ENCODE results near the gene SMPD2. TPM values are rescaled to one million over a fixed set of nuclear protein-coding genes. Genes with fewer than 3 reads are reported as not detected.
A peak's percentile ranks its signal among the peaks of the same experiment; 100 is the strongest.

Gene SMPD2
- total RNA-seq, 1 donor from 2014 or later = 18.5 TPM

DNA sequence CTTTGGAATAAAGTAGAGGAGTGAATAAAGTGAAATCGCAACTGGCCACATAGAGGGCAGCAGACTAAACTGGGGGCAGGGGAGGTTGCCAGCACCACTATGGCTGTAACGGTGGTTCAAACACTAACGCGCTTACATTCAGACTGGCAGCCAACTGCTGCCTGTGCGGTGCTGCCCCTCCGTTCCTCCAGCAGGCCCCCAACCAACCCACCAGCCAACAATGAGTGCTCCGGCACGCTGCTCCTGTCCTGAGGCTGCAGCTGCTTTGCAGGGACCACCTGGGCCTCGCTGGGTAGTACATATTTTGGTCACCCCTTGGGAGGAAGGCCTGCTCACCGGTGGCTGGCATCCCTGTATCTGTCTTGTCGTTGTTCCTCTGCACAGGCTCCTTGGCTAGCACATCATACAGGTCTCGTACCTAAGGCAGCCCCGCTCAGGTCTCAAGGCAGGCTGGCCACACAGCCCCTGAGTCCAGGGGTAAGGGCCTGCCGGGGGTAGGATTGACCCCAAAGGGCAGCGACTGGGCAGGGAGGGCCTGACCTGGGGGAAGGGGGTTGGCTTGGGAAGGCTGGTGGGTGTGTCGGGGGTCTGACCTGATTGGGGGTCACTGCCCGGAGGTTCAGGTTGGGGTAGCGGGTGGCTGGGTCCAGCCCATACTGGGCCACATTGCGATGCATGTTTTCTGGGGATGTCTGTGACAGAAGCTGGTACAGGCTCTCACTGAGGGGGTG, 8.7 kb downstream of the SMPD2 start:
- intact Hi-C loops (cut with micrococcal nuclease) = no loop called here
- H3K9me3 Mint-ChIP-seq = no peaks in the 10 kb centered on the region
- peaks cover 29% of the 10 kb centered on the region for H3K4me1 Mint-ChIP-seq (ENCODE audit: low read depth)
- peak overlapping the region; percentile 80 for H3K27ac Mint-ChIP-seq
- DNase-seq (ENCODE audit: low spot score) = no peak
- no peaks in the 10 kb centered on the region for H3K27me3 Mint-ChIP-seq (ENCODE audit: insufficient read depth)
- peaks cover 47% of the 10 kb centered on the region for H3K36me3 Mint-ChIP-seq (ENCODE audit: low read depth)
- H3K4me3 Mint-ChIP-seq = peak overlapping the region; percentile 49

GRCh38 chr6:109449795-109450673, 9.5 kb downstream of the SMPD2 start:
- Mint-ChIP-seq H3K9me3 (no peaks in the 10 kb centered on the region), H3K4me1 (ENCODE audit: low read depth) (peaks cover 37% of the 10 kb centered on the region), H3K4me3 (peak overlapping the region; percentile 49), H3K27me3 (ENCODE audit: insufficient read depth) (no peaks in the 10 kb centered on the region), H3K27ac (peak overlapping the region; percentile 80), H3K36me3 (ENCODE audit: low read depth) (peaks cover 45% of the 10 kb centered on the region)
- DNase-seq (ENCODE audit: low spot score) = no peak
- intact Hi-C loops (cut with micrococcal nuclease) = loop anchor here (10.0 kb wide), 2 partner anchors 605 to 735 kb away; partner anchors contain the start of genes ARMC2 and CDC40

GRCh38 chr6:109450801-109451200, 10.3 kb downstream of the SMPD2 start:
- Mint-ChIP-seq H3K4me1 (ENCODE audit: low read depth) (peaks cover 40% of the 10 kb centered on the region), H3K4me3 (no peak overlapping the region), H3K27me3 (ENCODE audit: insufficient read depth) (no peaks in the 10 kb centered on the region), H3K9me3 (no peaks in the 10 kb centered on the region), H3K36me3 (ENCODE audit: low read depth) (peaks cover 40% of the 10 kb centered on the region), H3K27ac (no peak overlapping the region)
- intact Hi-C loops (cut with micrococcal nuclease) = loop anchor here (10.0 kb wide), 2 partner anchors 606 to 734 kb away; partner anchors contain the start of genes ARMC2 and CDC40
- no peak for DNase-seq (ENCODE audit: low spot score)

GRCh38 chr6:109451376-109451775, 10.9 kb downstream of the SMPD2 start:
- Mint-ChIP-seq H3K27ac (no peak overlapping the region), H3K4me1 (ENCODE audit: low read depth) (peaks cover 41% of the 10 kb centered on the region), H3K27me3 (ENCODE audit: insufficient read depth) (no peaks in the 10 kb centered on the region), H3K4me3 (no peak overlapping the region), H3K9me3 (no peaks in the 10 kb centered on the region), H3K36me3 (ENCODE audit: low read depth) (peaks cover 37% of the 10 kb centered on the region)
- no peak for DNase-seq (ENCODE audit: low spot score)
- intact Hi-C loops (cut with micrococcal nuclease) = loop anchor here (10.0 kb wide), 2 partner anchors 607 to 733 kb away; partner anchors contain the start of genes ARMC2 and CDC40

DNA sequence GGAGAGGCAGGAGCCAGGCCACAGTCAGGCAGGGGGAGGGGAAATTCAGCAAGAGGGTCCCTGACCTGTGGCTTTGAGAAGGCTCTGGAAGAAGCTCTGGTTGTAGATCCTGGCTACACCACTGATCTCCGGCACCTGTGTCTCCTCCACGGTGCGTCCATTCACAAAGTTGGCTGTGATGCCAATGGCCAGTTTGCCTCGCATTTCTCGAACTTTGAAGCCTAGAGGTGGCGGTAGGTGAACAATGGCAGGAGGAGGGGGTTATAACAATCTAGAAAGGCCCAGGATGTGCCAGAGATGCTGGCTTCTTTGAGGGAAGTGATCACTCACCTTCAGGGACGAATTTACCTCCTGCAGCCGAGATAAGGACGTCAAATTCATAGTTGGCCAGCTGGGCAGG, 11.7 kb downstream of the SMPD2 start:
- H3K36me3 Mint-ChIP-seq (ENCODE audit: low read depth) = peaks cover 35% of the 10 kb centered on the region
- peak overlapping the region; percentile 51 for H3K4me3 Mint-ChIP-seq
- intact Hi-C loops (cut with micrococcal nuclease) = loop anchor here (10.0 kb wide), 2 partner anchors 607 to 733 kb away; partner anchors contain the start of genes ARMC2 and CDC40
- peaks cover 49% of the 10 kb centered on the region for H3K4me1 Mint-ChIP-seq (ENCODE audit: low read depth)
- H3K27me3 Mint-ChIP-seq (ENCODE audit: insufficient read depth) = no peaks in the 10 kb centered on the region
- DNase-seq (ENCODE audit: low spot score) = no peak
- peak overlapping the region; percentile 52 for H3K27ac Mint-ChIP-seq
- no peaks in the 10 kb centered on the region for H3K9me3 Mint-ChIP-seq

DNA sequence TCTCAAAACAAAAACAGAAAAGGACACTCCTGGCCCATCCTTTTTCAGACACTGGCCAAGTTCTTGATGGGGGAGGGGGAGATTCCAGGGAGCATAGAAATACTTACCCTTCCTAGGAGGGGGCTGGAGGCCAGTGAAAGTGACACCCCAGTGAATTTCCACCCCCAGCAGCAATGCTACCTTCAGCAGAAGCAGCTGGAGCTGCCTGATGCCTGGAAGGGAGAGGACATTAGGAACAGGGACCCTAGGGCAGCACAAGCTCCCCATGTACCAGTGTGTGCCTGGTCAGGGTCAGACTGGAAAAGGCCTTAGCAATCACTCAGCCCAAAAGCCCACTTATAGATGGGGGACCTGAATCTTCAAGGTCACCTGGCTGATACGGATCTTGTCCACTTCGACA, 12.6 kb downstream of the SMPD2 start:
- Mint-ChIP-seq H3K9me3 (no peaks in the 10 kb centered on the region), H3K36me3 (ENCODE audit: low read depth) (peaks cover 29% of the 10 kb centered on the region), H3K4me3 (peak overlapping the region; percentile 34), H3K27ac (no peak overlapping the region), H3K27me3 (ENCODE audit: insufficient read depth) (no peaks in the 10 kb centered on the region), H3K4me1 (ENCODE audit: low read depth) (peaks cover 57% of the 10 kb centered on the region)
- intact Hi-C loops (cut with micrococcal nuclease) = loop anchor here (10.0 kb wide), 2 partner anchors 608 to 732 kb away; partner anchors contain the start of genes ARMC2 and CDC40
- DNase-seq (ENCODE audit: low spot score) = no peak

- Mint-ChIP-seq H3K9me3 (no peaks in the 10 kb centered on the region), H3K4me3 (peak overlapping the region; percentile 97), H3K36me3 (ENCODE audit: low read depth) (peaks cover 30% of the 10 kb centered on the region), H3K27me3 (ENCODE audit: insufficient read depth) (no peaks in the 10 kb centered on the region), H3K4me1 (ENCODE audit: low read depth) (peaks cover 58% of the 10 kb centered on the region), H3K27ac (peak overlapping the region; percentile 95)
- intact Hi-C loops (cut with micrococcal nuclease) = loop anchor here (2.0 to 10.0 kb wide), 4 partner anchors 81 to 731 kb away; partner anchors contain the start of genes ARMC2 and CDC40
- no peak for DNase-seq (ENCODE audit: low spot score)
Observed at GRCh38 chr6:109453594-109454495, 13.3 kb downstream of the SMPD2 start.

DNA sequence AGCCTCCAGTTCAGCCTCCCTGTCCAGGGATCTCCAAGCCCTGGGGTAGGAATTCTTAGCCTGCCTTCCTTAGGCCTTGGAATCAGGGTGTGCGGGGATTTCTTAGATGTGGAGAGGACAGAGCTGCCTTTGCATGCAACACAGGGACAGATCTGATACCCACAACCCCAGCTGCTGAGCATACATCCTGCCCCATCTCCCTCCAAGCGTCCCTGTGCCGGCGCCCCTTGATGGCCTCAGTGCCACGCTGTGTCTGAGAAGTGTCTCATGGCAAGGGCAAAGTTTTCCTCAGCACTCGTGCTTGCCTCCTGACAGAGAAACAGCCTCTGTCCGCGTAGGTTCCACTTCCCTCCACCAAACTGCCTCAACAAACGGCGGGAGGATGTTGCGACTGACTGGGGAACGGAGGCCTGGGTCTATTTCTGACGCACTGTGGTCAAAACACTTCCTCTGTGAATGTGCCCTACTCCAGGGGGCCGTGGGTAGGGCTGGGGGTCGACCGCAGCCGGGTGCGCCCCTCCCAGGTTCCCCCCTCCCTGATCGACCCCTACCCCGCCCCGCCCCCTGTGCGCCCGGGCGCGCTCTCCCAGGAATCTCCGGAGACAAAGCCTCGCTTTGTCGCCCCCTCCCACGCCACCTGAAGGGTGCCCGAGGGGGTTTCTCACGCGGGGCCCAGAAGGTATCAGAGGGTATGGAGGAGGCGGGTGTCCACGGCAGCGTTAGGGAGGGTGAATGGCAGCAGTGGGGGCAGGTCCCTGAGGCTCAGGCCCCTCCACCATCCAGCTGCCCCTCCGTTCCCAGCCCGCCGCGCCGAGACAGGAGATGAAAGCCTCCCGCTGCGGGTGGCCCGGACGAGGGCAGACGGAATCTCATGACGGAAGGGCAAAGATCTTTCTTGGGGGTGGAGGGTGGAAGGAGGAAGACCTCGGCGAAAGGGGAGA, 14.2 kb downstream of the SMPD2 start:
- Mint-ChIP-seq H3K4me1 (ENCODE audit: low read depth) (peaks cover 63% of the 10 kb centered on the region), H3K36me3 (ENCODE audit: low read depth) (peaks cover 32% of the 10 kb centered on the region)

DNA sequence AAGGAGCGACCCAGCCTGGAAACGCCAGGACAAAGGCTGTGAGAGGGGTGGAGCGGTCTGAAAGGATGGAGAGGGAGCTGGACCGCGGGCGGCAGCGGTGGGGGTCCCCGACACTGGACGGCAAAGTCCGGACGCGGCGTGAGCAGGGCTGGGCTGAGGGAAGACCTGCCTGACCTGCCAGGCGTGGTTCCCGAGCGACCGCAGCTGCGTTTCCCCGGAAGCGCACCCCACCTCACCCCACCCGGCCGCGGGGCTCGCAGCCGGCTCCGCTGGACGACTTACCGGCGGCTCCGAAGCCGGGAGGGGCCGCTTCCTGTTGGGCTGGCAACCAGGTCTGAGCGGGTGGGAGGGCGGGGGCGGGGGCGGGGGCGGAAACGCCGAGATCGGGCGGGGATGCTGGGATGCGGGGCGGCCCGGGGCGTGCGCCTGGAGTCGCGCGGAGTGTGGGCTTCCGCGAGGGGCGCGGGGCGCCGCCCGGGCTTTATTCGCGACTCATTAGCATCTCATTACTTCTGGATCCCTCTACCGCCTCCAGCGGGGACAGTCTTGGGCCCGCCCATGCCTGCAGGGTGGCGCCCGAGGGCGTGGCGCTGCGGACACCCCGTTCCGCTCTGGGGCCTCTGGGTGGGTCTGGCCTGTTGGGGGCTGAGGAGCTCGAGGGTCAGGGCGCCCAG, 15.1 kb downstream of the SMPD2 start, which contains the start of gene MICAL1:
Gene MICAL1, minus strand, starts transcription at position 336 of the 674 bp plus-strand sequence. CDS start 1,576 bp downstream, outside the sequence.
- intact Hi-C loops (cut with micrococcal nuclease) = loop anchor here (1.0 to 10.0 kb wide), 9 partner anchors 15 to 1422 kb away; partner anchors contain the start of genes ARMC2, CDC40, CEP57L1 and PPIL6
- no peaks in the 10 kb centered on the region for H3K9me3 Mint-ChIP-seq
- peak within 1 kb of the TSS; percentile 97 for H3K27ac Mint-ChIP-seq
- H3K4me1 Mint-ChIP-seq (ENCODE audit: low read depth) = peaks cover 60% of the 10 kb centered on the region
- H3K4me3 Mint-ChIP-seq = peak within 1 kb of the TSS; percentile 97
- H3K27me3 Mint-ChIP-seq (ENCODE audit: insufficient read depth) = no peaks in the 10 kb centered on the region
- DNase-seq (ENCODE audit: low spot score) = peak; percentile 69
- H3K36me3 Mint-ChIP-seq (ENCODE audit: low read depth) = peaks cover 29% of the 10 kb centered on the region

More for the DNA sequence above, 14.2 kb downstream of the SMPD2 start:
- no peaks in the 10 kb centered on the region for H3K9me3 Mint-ChIP-seq
- H3K27ac Mint-ChIP-seq = peak overlapping the region; percentile 97
- DNase-seq (ENCODE audit: low spot score) = peak; percentile 58
- H3K27me3 Mint-ChIP-seq (ENCODE audit: insufficient read depth) = no peaks in the 10 kb centered on the region
- peak overlapping the region; percentile 97 for H3K4me3 Mint-ChIP-seq
- intact Hi-C loops (cut with micrococcal nuclease) = loop anchor here (1.0 to 10.0 kb wide), 9 partner anchors 14 to 1423 kb away; partner anchors contain the start of genes ARMC2, CDC40, CEP57L1 and PPIL6

DNA sequence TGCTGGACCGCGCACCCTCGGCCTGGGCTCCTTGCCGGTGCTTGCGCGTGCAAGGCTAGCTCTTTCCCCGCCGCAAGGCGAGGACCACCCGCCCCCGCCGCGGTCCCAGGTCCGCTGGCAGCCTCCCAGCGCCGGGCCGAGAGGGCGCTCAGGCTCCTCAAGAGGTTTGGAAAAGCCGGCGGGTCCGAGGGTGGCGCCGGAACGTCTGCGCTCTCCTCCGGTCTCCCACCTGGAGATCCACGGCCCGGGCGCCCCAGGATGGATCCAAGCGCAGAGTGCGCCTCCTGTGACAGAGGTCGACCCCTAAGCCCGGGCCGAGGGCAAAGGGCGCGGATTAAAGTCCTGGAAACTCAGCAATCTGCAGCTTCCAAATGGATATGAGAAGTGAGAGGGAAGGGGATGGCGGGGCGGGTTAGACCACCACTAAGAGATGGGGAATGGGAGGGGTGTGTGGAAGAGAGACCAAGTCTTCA, 15.6 kb downstream of the SMPD2 start:
- peaks cover 56% of the 10 kb centered on the region for H3K4me1 Mint-ChIP-seq (ENCODE audit: low read depth)
- H3K27ac Mint-ChIP-seq = peak overlapping the region; percentile 52
- intact Hi-C loops (cut with micrococcal nuclease) = loop anchor here (5.0 to 10.0 kb wide), 3 partner anchors 611 to 1421 kb away; partner anchors contain the start of genes ARMC2 and CDC40
- H3K27me3 Mint-ChIP-seq (ENCODE audit: insufficient read depth) = no peaks in the 10 kb centered on the region
- DNase-seq (ENCODE audit: low spot score) = no peak
- peak overlapping the region; percentile 33 for H3K4me3 Mint-ChIP-seq
- peaks cover 29% of the 10 kb centered on the region for H3K36me3 Mint-ChIP-seq (ENCODE audit: low read depth)
- no peaks in the 10 kb centered on the region for H3K9me3 Mint-ChIP-seq
